ENCODE data around the gene HOTAIR. TPM values are rescaled to one million over a fixed set of nuclear protein-coding genes. Genes with fewer than 3 reads are reported as not detected.

The HOTAIR gene
- total RNA-seq, 1 donor from 2014 or later = not detected

GRCh38 chr12:54014377-54015017 lies 39.7 kb upstream of the HOTAIR start:
- Histone ChIP-seq H3K36me3 (ENCODE audit: insufficient read depth, low read length) (no peaks in the 10 kb centered on the region), H3K79me2 (ENCODE audit: insufficient read depth, low read length) (no peaks in the 10 kb centered on the region), H3K9me3 (ENCODE audit: insufficient read depth, low read depth, low read length) (no peaks in the 10 kb centered on the region), H3K27ac (ENCODE audit: low read depth, low read length) (no peak overlapping the region), H3K4me2 (ENCODE audit: low read length) (no peak overlapping the region), H3K4me1 (ENCODE audit: insufficient read depth, low read length) (no peaks in the 10 kb centered on the region), H3K9ac (ENCODE audit: low read length) (no peak overlapping the region), H3K4me3 (ENCODE audit: insufficient read depth, low read depth, low read length) (no peak overlapping the region), H4K20me1 (ENCODE audit: insufficient read depth, low read length) (no peaks in the 10 kb centered on the region), H2AFZ (ENCODE audit: low read depth, low read length) (no peak overlapping the region), H3K27me3 (ENCODE audit: insufficient read depth, low read length) (peaks cover 84% of the 10 kb centered on the region)
- peaks cover 15% of the 10 kb centered on the region for H3K9me3 Mint-ChIP-seq (ENCODE audit: unreplicated experiment)
- no peak overlapping the region for H3K27ac Mint-ChIP-seq (ENCODE audit: unreplicated experiment)
- DNase-seq (ENCODE audit: low read depth) = no peak
- FAIRE-seq = no peak
- peak; percentile 23 for TF ChIP-seq EZH2 (IDR thresholded peaks at IDR 0.05; ENCODE audit: insufficient read depth, low read length)
- TF ChIP-seq, protein P1, sequence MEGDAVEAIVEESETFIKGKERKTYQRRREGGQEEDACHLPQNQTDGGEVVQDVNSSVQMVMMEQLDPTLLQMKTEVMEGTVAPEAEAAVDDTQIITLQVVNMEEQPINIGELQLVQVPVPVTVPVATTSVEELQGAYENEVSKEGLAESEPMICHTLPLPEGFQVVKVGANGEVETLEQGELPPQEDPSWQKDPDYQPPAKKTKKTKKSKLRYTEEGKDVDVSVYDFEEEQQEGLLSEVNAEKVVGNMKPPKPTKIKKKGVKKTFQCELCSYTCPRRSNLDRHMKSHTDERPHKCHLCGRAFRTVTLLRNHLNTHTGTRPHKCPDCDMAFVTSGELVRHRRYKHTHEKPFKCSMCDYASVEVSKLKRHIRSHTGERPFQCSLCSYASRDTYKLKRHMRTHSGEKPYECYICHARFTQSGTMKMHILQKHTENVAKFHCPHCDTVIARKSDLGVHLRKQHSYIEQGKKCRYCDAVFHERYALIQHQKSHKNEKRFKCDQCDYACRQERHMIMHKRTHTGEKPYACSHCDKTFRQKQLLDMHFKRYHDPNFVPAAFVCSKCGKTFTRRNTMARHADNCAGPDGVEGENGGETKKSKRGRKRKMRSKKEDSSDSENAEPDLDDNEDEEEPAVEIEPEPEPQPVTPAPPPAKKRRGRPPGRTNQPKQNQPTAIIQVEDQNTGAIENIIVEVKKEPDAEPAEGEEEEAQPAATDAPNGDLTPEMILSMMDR (IDR thresholded peaks at IDR 0.05; ENCODE audit: insufficient read depth, low read depth, low read length) = no peak
- H3K4me3 Mint-ChIP-seq (ENCODE audit: unreplicated experiment) = no peak overlapping the region
- H3K4me1 Mint-ChIP-seq (ENCODE audit: low read depth, unreplicated experiment) = no peaks in the 10 kb centered on the region
- H3K36me3 Mint-ChIP-seq (ENCODE audit: low read depth, unreplicated experiment) = no peaks in the 10 kb centered on the region
- peaks cover 82% of the 10 kb centered on the region for H3K27me3 Mint-ChIP-seq (ENCODE audit: low read depth, unreplicated experiment)

GRCh38 chr12:54012631-54013409 lies 38.1 kb upstream of the HOTAIR start:
- DNase-seq (ENCODE audit: low read depth) (no peak), FAIRE-seq (no peak)
- H3K4me2 ChIP-seq (ENCODE audit: low read length) = no peak overlapping the region
- no peaks in the 10 kb centered on the region for H3K4me1 ChIP-seq (ENCODE audit: insufficient read depth, low read length)
- H3K9me3 Mint-ChIP-seq (ENCODE audit: unreplicated experiment) = peaks cover 15% of the 10 kb centered on the region
- H3K36me3 Mint-ChIP-seq (ENCODE audit: low read depth, unreplicated experiment) = no peaks in the 10 kb centered on the region
- H3K27ac Mint-ChIP-seq (ENCODE audit: unreplicated experiment) = no peak overlapping the region
- H3K79me2 ChIP-seq (ENCODE audit: insufficient read depth, low read length) = no peaks in the 10 kb centered on the region
- H3K27me3 ChIP-seq (ENCODE audit: insufficient read depth, low read length) = peaks cover 88% of the 10 kb centered on the region
- no peaks in the 10 kb centered on the region for H4K20me1 ChIP-seq (ENCODE audit: insufficient read depth, low read length)
- H3K9me3 ChIP-seq (ENCODE audit: insufficient read depth, low read depth, low read length) = no peaks in the 10 kb centered on the region
- H2AFZ ChIP-seq (ENCODE audit: low read depth, low read length) = no peak overlapping the region
- no peak overlapping the region for H3K27ac ChIP-seq (ENCODE audit: low read depth, low read length)
- no peaks in the 10 kb centered on the region for H3K36me3 ChIP-seq (ENCODE audit: insufficient read depth, low read length)
- H3K27me3 Mint-ChIP-seq (ENCODE audit: low read depth, unreplicated experiment) = peaks cover 87% of the 10 kb centered on the region
- no peak overlapping the region for H3K9ac ChIP-seq (ENCODE audit: low read length)
- TF ChIP-seq, protein P1 (IDR thresholded peaks at IDR 0.05; ENCODE audit: insufficient read depth, low read depth, low read length) = no peak
- TF ChIP-seq EZH2 (IDR thresholded peaks at IDR 0.05; ENCODE audit: insufficient read depth, low read length) = no peak
- no peaks in the 10 kb centered on the region for H3K4me1 Mint-ChIP-seq (ENCODE audit: low read depth, unreplicated experiment)
- no peak overlapping the region for H3K4me3 Mint-ChIP-seq (ENCODE audit: unreplicated experiment)
- H3K4me3 ChIP-seq (ENCODE audit: insufficient read depth, low read depth, low read length) = no peak overlapping the region

Data from astrocyte (in vitro differentiated cells and primary cell).